Erythroblast (primary cell): ENCODE results near the gene FRAS1.
"Not testable (repeated sequence)": the region's sequence is repeated elsewhere in the genome, so short reads cannot be mapped to it uniquely, and the experiment has no call there.

Experiments used
- DNase-seq, 2 experiments: peaks; one replicate each; lab custom pipeline; 2025; lab: John Stamatoyannopoulos, UW
- GATA1 ChIP-seq: IDR thresholded peaks from 2 replicates; pipeline ENCODE4 v1.6.1; 2011; ENCODE audit warnings: low read depth, mild to moderate bottlenecking, control low read depth, low read length, moderate library complexity
- POLR2A ChIP-seq: IDR thresholded peaks from 2 replicates; pipeline ENCODE4 v1.6.1; 2011; ENCODE audit warnings: mild to moderate bottlenecking, low read length

Gene FRAS1

GRCh38 chr4:78057135-78057599, at the start of gene FRAS1:
TSS of gene FRAS1 (plus strand) at chr4:78057323. CDS start at chr4:78058010, 687 bp downstream.
- TF ChIP-seq POLR2A (no peak), GATA1 (no peak)
- no peak for DNase-seq

- DNase-seq: not testable (repeated sequence)
These were observed 46.1 kb upstream of the FRAS1 start for GRCh38 chr4:78011003-78011402.

DNA sequence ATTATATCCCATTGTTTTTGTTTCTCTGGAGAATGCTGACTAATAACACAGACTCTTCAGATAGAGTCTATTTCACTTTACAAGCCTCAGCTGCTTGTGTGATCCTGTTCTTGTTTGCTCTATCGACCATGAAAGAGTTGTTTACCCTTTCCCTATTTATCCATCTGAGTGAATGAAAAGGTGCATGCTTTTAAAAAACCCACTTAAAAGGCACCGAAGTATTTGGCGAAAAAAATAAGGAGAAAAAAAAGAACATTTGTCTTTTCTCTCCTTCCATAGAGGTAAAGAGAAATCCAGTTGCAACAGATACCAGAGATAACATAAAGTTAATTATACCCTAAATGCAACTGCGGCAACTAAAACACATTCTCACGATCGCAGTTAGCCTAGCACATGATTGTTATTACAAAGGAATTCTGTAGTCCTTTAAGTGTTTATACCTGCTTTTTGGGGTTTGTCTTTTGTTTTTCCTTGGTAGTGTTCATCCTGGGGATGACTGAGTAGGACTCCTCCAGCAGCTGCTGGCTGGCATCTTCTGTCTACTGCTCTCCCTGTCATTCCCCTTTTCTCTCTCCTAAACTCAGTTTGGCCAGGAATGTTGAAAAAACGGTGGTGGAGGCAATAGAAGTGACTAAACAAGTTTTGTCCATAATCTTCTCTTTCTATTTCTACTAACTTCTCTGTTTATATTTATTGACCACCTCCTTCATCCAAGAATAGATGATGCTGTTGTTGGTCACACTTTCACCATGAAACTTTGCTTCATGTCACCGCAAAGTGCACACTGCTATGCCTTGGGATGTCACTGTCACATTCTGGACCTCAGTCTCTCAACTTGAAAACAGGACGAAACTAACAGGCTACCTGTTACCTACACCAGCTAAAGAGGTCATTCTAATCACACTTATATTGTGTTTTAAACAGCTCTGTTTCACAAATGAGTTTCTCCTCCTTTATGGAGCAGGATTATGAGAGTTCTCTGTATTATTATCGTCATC, 41.9 kb upstream of the FRAS1 start:
- no peak for DNase-seq
- no peak for TF ChIP-seq GATA1
- no peak for TF ChIP-seq POLR2A

DNA sequence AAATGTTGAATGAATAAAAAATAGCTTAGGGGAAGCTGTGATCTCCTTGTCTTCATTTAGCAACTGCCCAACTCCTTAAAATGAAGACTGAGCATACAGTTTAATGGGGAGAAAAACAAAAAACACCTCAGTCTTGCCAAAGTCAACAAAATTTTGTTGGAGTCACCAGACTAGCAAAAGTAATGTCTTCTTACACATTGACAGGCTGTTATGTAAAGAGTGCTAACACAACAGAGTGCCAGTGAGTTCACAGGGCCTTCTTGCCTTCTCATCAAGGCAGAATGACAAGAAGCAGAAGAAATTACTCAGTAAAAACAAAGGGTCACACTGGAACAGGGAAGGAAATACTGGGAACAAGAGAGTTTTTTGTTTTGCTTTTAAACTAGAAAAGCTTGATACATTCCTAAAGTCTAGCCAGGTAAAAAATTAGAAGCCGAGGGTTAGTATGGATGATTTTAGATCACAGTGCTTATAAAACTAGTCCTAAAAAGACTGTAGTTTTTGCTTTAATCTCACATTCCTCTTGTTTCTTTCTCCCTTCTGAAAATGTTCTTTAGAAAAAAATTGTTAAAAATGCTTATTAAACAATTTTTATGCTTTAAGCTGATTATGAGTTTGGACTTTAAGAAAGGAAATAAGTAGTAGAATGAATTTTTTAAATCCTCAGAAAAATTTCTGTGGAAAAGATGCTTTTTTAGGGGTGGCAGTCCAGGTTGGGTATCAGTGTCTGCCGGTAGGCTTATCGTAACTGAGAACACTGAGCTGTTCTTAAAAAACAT, 38.7 kb upstream of the FRAS1 start:
- no peak for DNase-seq
- TF ChIP-seq POLR2A (no peak), GATA1 (no peak)

DNA sequence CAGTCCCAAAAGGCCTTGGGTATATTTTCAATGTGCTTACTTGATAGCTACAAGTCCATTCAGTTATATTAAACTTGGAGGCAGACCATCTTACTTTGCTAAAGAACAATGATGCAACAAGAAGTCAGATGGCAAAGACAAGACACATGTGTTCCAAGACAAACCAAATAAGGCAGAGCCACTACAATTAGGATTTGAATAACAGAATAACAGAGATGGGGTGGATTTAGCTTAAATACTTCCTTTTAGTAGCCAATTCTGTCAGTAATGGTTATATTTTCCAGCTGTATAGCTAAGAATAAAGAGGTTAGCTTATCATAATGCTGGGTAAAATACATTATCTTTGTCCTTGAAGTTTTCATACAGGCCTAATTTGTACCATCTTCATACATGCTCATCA, 37.7 kb upstream of the FRAS1 start:
- DNase-seq: no peak
- TF ChIP-seq POLR2A (no peak), GATA1 (no peak)

DNA sequence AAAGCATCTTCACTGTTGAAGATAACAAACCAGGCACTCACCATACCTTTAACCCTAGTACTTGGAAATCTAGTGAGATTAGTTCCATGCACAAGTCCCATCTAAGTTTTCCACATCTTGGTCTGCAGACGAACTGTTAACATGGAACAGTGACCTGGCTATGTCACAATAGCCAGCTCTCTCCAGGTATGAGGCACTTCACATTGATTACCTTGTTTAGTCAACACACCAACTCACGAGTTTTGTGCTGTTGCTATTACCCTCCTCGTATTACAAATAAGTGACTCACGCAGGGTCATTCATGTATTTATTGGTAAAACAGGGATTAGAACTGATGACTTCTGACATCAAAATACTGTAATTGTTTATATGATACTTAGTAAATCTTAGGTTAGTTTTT, 36.4 kb upstream of the FRAS1 start:
- TF ChIP-seq POLR2A (no peak), GATA1 (no peak)

GRCh38 chr4:78022517-78022916, 34.6 kb upstream of the FRAS1 start:
- DNase-seq: no peak
- no peak for TF ChIP-seq GATA1
- TF ChIP-seq POLR2A: no peak

More for the DNA sequence above, 36.4 kb upstream of the FRAS1 start:
- no peak for DNase-seq

- no peak for TF ChIP-seq GATA1
- no peak for TF ChIP-seq POLR2A
- DNase-seq: no peak
These were observed 33.0 kb upstream of the FRAS1 start for GRCh38 chr4:78024085-78024484.

DNA sequence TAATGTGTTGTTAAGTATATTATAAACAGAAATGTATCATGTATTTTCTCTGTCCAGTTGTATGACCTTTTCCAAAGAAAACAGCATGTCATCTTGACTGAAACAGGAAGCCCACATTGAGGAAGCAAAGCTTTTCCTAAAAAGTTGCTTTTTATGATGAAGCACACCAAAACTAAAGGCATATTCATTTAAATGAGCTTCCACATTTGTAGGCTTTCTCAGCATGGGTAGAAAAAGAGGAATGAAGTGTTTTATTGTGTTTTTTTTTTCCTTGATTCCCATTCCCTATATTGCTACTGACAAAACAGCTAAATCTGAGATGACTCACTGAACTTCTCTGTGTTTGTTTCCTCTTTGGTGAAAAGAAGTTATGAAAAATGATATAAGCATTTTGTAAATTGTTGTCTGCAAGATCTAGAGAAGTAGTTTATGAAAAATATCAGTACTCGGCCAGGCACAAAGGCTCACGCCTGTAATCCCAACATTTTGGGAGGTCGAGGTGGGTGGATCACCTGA, 32.5 kb upstream of the FRAS1 start:
- no peak for DNase-seq
- TF ChIP-seq GATA1 (no peak), POLR2A (no peak)

- no peak for DNase-seq
These were observed 25.6 kb upstream of the FRAS1 start for GRCh38 chr4:78031417-78031950.

DNA sequence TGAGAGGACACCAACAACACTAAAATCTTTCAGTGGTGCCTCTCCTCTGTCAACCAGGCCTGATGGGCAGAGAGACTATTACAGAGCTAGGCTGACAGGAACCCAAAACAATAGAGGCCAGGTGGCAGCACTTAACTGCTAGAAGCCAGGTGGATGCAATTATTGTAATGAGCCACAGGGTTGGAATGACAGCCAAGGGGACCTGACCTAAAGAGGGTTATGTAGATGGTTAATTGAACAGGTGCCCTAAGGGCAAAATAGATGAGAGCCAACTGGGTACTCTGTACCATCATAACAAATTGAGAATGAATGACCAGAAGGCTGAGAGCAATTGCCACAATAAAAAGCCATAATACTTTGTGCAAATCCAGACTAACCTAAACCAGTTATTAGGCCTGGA, 24.7 kb upstream of the FRAS1 start:
- TF ChIP-seq POLR2A (no peak), GATA1 (no peak)
- DNase-seq: no peak

More at GRCh38 chr4:78031417-78031950, 25.6 kb upstream of the FRAS1 start:
- TF ChIP-seq POLR2A (no peak), GATA1 (no peak)

DNA sequence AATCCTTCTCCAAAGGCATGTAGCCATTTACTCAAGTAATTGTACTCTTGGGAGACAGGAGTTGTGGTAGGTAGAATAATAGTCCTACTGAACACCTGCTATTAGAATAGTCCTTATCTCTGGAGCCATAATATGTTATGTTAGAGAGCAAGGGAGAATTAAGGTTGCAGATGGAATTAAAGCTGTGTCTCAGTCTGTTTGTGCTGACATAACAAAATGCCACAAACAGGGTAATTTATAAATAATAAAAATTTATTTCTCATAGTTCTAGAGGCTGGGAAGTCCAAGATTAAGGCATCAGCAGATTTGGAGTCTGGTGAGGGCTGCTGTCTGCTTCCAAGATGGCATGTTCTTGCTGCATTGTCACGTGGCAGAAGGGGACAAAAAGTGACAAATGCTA, 24.2 kb upstream of the FRAS1 start:
- DNase-seq: no peak
- TF ChIP-seq POLR2A: no peak
- TF ChIP-seq GATA1: no peak

DNA sequence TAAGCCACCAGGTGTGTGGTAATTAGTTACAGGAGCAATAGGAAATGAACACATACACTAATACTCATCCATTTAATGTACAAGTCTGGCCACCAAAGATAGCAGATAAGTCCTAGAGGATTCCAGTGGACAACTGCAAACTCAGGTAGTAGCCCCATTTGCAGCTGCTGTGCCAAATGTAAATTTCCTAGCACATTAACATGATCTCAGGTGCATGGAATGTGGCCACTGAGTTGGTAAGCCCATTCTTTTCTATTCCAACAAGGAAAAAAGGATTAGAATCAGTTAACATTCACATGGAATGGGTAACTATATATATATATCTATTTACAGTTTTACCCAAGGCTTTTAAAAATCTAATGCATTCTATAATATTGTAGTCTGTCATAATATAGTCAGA, 23.3 kb upstream of the FRAS1 start:
- TF ChIP-seq GATA1 (no peak), POLR2A (no peak)
- DNase-seq: no peak

GRCh38 chr4:78038704-78039103, 18.4 kb upstream of the FRAS1 start:
- TF ChIP-seq GATA1 (no peak), POLR2A (no peak)
- DNase-seq: no peak
